Activated B cell treated with CpG ODN at 0.5 μM for 24 hours (primary cell): Measurements from ENCODE around the gene CBX2. TPM values are rescaled to one million over a fixed set of nuclear protein-coding genes. Genes with fewer than 3 reads are reported as not detected.

Experiments
- ATAC-seq: fragments of 200-7000 bp; cut with Tn5 transposase; one replicate; pipeline ENCODE4 v1.10.0; 2021; ENCODE audit warnings: low read depth, mild to moderate bottlenecking, moderate library complexity
- CTCF ChIA-PET: fragments of 350-600 bp; sonication (Branson Sonifier 250); formaldehyde crosslinking; loops from one replicate; lab custom pipeline; 2021; ENCODE audit warnings: antibody characterized with exemption; lab: Charles Lee
- POLR2A ChIA-PET: fragments of 350-600 bp; sonication (Branson Sonifier 250); formaldehyde crosslinking; loops from one replicate; lab custom pipeline; 2021; ENCODE audit warnings: antibody characterized with exemption; lab: Charles Lee
- DNase-seq: peaks from one replicate; pipeline ENCODE4 v3.0.0; 2022
- H3K27ac Mint-ChIP-seq: one replicate; pipeline ENCODE4 v1.8.0; 2020; ENCODE audit warnings: mixed read lengths
- H3K27me3 Mint-ChIP-seq: one replicate; pipeline ENCODE4 v1.8.0; 2021; ENCODE audit warnings: mixed read lengths
- H3K36me3 Mint-ChIP-seq: one replicate; pipeline ENCODE4 v1.8.0; 2021; ENCODE audit warnings: low read depth, mixed read lengths
- H3K4me1 Mint-ChIP-seq: one replicate; pipeline ENCODE4 v1.8.0; 2021; ENCODE audit warnings: mixed read lengths
- H3K4me3 Mint-ChIP-seq: one replicate; pipeline ENCODE4 v1.8.0; 2020; ENCODE audit warnings: mild to moderate bottlenecking, mixed read lengths
- H3K9me3 Mint-ChIP-seq: one replicate; pipeline ENCODE4 v1.8.0; 2020; ENCODE audit warnings: mixed read lengths
- CTCF ChIP-seq: fragments of 200-600 bp; IDR thresholded peaks from one replicate; pipeline ENCODE4 v1.8.0; 2022; ENCODE audit warnings: antibody characterized with exemption, mild to moderate bottlenecking
- intact Hi-C: fragments of 100-400 bp; cut with micrococcal nuclease; formaldehyde crosslinking; loops from one replicate; pipeline ENCODE4 v1.15.1; 2024
- total RNA-seq: library from RNA; stranded (reverse); gene quantifications from 2 replicates; pipeline ENCODE4 v1.2.3, GENCODE V29; 2022

The CBX2 gene
- total RNA-seq, 1 donor from 2014 or later = 0.67 TPM

GRCh38 chr17:79730769-79731483 is 47.0 kb upstream of the CBX2 start, which contains the start of gene ENPP7:
Gene ENPP7 (plus strand): TSS chr17:79730943. CDS start chr17:79731140, 197 bp downstream.
- Mint-ChIP-seq H3K9me3 (no peaks in the 10 kb centered on the region), H3K4me3 (peak within 1 kb of the TSS; percentile 35), H3K27me3 (no peaks in the 10 kb centered on the region), H3K27ac (no peak within 1 kb of the TSS), H3K36me3 (no peaks in the 10 kb centered on the region), H3K4me1 (peaks cover 51% of the 10 kb centered on the region)
- DNase-seq = no peak
- ChIA-PET POLR2A (no interaction called here), CTCF (no interaction called here)
- no peak for TF ChIP-seq CTCF
- ATAC-seq = no peak
- intact Hi-C loops = loop anchor here (5.0 kb wide), 1 partner anchor 106 kb away; the partner anchor contains the start of gene CBX4

- Mint-ChIP-seq H3K27me3 (no peaks in the 10 kb centered on the region), H3K27ac (peak overlapping the region; percentile 92), H3K36me3 (no peaks in the 10 kb centered on the region), H3K4me1 (peaks cover 51% of the 10 kb centered on the region), H3K4me3 (peak overlapping the region; percentile 90), H3K9me3 (no peaks in the 10 kb centered on the region)
- ChIA-PET POLR2A (interaction anchor here (1.5 to 1.8 kb wide), 3 partner anchors 8 to 108 kb away, joined by 4 to 5 read pairs (median 5); partner anchors contain the start of gene CBX4), CTCF (interaction anchor here (2.1 to 2.2 kb wide), 2 partner anchors 13 to 23 kb away, joined by 5 to 6 read pairs; no protein-coding TSS in a partner anchor)
- intact Hi-C loops = loop anchor here (5.0 kb wide), 1 partner anchor 105 kb away; the partner anchor contains the start of gene CBX4
- ATAC-seq (no peak), DNase-seq (no peak)
- no peak for TF ChIP-seq CTCF
Measured at GRCh38 chr17:79732254-79732653, 45.7 kb upstream of the CBX2 start.

GRCh38 chr17:79732804-79733691 is 44.9 kb upstream of the CBX2 start:
- ChIA-PET POLR2A (interaction anchor here (1.5 to 1.8 kb wide), 3 partner anchors 9 to 107 kb away, joined by 4 to 5 read pairs (median 5); partner anchors contain the start of gene CBX4), CTCF (interaction anchor here (1.4 to 2.2 kb wide), 3 partner anchors 9 to 24 kb away, joined by 5 to 6 read pairs (median 5); no protein-coding TSS in a partner anchor)
- Mint-ChIP-seq H3K36me3 (no peaks in the 10 kb centered on the region), H3K27me3 (no peaks in the 10 kb centered on the region), H3K4me3 (peak overlapping the region; percentile 90), H3K9me3 (no peaks in the 10 kb centered on the region), H3K4me1 (peaks cover 47% of the 10 kb centered on the region), H3K27ac (peak overlapping the region; percentile 92)
- ATAC-seq (peak; percentile 80), DNase-seq (peak; percentile 48)
- no peak for TF ChIP-seq CTCF
- intact Hi-C loops = loop anchor here (5.0 kb wide), 1 partner anchor 104 kb away; the partner anchor contains the start of gene CBX4

GRCh38 chr17:79733692-79734070 is 44.3 kb upstream of the CBX2 start:
- Mint-ChIP-seq H3K4me3 (peak overlapping the region; percentile 90), H3K9me3 (no peaks in the 10 kb centered on the region), H3K4me1 (peaks cover 42% of the 10 kb centered on the region), H3K27me3 (no peaks in the 10 kb centered on the region), H3K36me3 (no peaks in the 10 kb centered on the region), H3K27ac (peak overlapping the region; percentile 92)
- intact Hi-C loops = loop anchor here (5.0 kb wide), 1 partner anchor 104 kb away; the partner anchor contains the start of gene CBX4
- DNase-seq = no peak
- ChIA-PET POLR2A (interaction anchor here (1.5 to 1.6 kb wide), 2 partner anchors 9 to 103 kb away, joined by 4 to 5 read pairs; no protein-coding TSS in a partner anchor), CTCF (interaction anchor here (1.4 to 2.2 kb wide), 3 partner anchors 8 to 25 kb away, joined by 5 to 6 read pairs (median 5); no protein-coding TSS in a partner anchor)
- ATAC-seq = no peak
- no peak for TF ChIP-seq CTCF
